ENCODE data around the gene NAV2.

The NAV2 gene

DNA sequence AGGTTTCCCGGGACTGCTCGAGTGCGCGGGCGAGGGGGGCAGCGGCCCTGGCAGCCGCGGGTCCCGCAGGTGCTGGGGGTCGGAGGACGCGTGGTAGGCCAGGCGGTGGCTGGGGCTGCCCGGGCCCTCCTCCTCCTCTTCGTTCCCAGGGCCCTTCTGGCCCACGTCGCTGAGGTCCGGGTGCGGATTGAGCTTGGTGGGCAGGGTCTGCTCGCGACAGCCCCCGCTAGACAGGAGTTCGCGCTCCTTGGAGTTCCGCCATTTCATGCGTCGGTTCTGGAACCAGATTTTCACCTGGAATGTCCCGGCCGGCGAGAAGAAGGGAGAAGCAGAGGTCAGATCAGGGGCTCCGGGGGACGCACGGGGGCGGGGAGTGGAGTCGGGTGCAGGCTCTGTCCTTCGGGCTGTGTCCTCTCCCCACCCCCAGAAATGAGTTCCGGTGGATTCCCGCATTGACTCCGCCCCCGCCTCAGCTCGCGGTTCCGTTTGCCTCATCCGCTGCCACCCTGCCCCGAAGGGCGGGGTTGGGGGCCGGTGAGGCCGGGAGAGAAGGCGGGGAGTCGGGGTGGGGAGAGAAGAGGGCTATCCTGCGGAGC lies 443.7 kb downstream of the NAV2 start:
- H3K4ac ChIP-seq (ENCODE audit: low read depth, low read length), result no peak overlapping the region
- H3K4me3 ChIP-seq (ENCODE audit: low read depth, low read length), result peak overlapping the region; percentile 41
- H3K79me1 ChIP-seq (ENCODE audit: low read length), result no peaks in the 10 kb centered on the region
- no peak overlapping the region for H3K27ac ChIP-seq (ENCODE audit: low read depth, low read length)
- no peak overlapping the region for H4K12ac ChIP-seq (ENCODE audit: low read depth, low read length)
- H3K27me3 ChIP-seq (ENCODE audit: insufficient read depth, low read length), result peaks cover 50% of the 10 kb centered on the region
- no peak overlapping the region for H2BK12ac ChIP-seq (ENCODE audit: low read length)
- DNase-seq, result no peak
- no peak overlapping the region for H3K14ac ChIP-seq (ENCODE audit: low read length)
- no CpG with 5 or more reads among the region's 51 CpGs for WGBS (ENCODE audit: extremely low coverage, insufficient coverage, insufficient read length)
- H3K79me2 ChIP-seq (ENCODE audit: control insufficient read depth, insufficient read depth, low read length, poor library complexity), result no peaks in the 10 kb centered on the region
- no peak overlapping the region for H4K8ac ChIP-seq (ENCODE audit: low read depth, low read length)
- peak overlapping the region; percentile 57 for H3K4me2 ChIP-seq (ENCODE audit: low read length)
- no peak overlapping the region for H2AK5ac ChIP-seq (ENCODE audit: low read length)
- H2BK5ac ChIP-seq (ENCODE audit: low read depth, low read length, poor library complexity), result no peak overlapping the region
- H4K91ac ChIP-seq (ENCODE audit: low read depth, low read length), result peak overlapping the region; percentile 28
- H3K23ac ChIP-seq (ENCODE audit: low read length), result no peak overlapping the region
- H2BK120ac ChIP-seq (ENCODE audit: insufficient read depth, low read length, poor library complexity), result no peak overlapping the region
- peaks cover 7 to 16% of the 10 kb centered on the region in 2 experiments for H3K4me1 ChIP-seq (ENCODE audit: control insufficient read depth in 1 of 2, insufficient read depth in 2 of 2, low read length in 2 of 2)
- no peak overlapping the region for H3K9ac ChIP-seq (ENCODE audit: low read length)
- no peak overlapping the region for H3K18ac ChIP-seq (ENCODE audit: low read length)
- H3K9me3 ChIP-seq (ENCODE audit: insufficient read depth, low read depth, low read length), result peaks cover 11% of the 10 kb centered on the region
- no peaks in the 10 kb centered on the region for H3K36me3 ChIP-seq (ENCODE audit: control insufficient read depth in 1 of 2, insufficient read depth in 2 of 2, low read length in 2 of 2)
- H2AFZ ChIP-seq (ENCODE audit: insufficient read depth, low read length, poor library complexity), result peak overlapping the region; percentile 73

GRCh38 chr11:20156876-20157613 lies 444.4 kb downstream of the NAV2 start:
- Histone ChIP-seq H3K4me1 (ENCODE audit: control insufficient read depth in 1 of 2, insufficient read depth in 2 of 2, low read length in 2 of 2) (peaks cover 7 to 16% of the 10 kb centered on the region in 2 experiments), H3K9ac (ENCODE audit: low read length) (no peak overlapping the region), H3K14ac (ENCODE audit: low read length) (no peak overlapping the region), H2BK5ac (ENCODE audit: low read depth, low read length, poor library complexity) (no peak overlapping the region), H4K12ac (ENCODE audit: low read depth, low read length) (no peak overlapping the region), H3K23ac (ENCODE audit: low read length) (no peak overlapping the region), H3K79me1 (ENCODE audit: low read length) (no peaks in the 10 kb centered on the region), H3K36me3 (ENCODE audit: control insufficient read depth in 1 of 2, insufficient read depth in 2 of 2, low read length in 2 of 2) (no peaks in the 10 kb centered on the region), H2AK5ac (ENCODE audit: low read length) (no peak overlapping the region), H3K27ac (ENCODE audit: low read depth, low read length) (no peak overlapping the region), H3K4me2 (ENCODE audit: low read length) (peak overlapping the region; percentile 57), H2AFZ (ENCODE audit: insufficient read depth, low read length, poor library complexity) (no peak overlapping the region), H3K9me3 (ENCODE audit: insufficient read depth, low read depth, low read length) (peaks cover 11% of the 10 kb centered on the region), H3K79me2 (ENCODE audit: control insufficient read depth, insufficient read depth, low read length, poor library complexity) (no peaks in the 10 kb centered on the region), H4K8ac (ENCODE audit: low read depth, low read length) (no peak overlapping the region), H2BK12ac (ENCODE audit: low read length) (no peak overlapping the region), H3K18ac (ENCODE audit: low read length) (no peak overlapping the region), H3K4ac (ENCODE audit: low read depth, low read length) (no peak overlapping the region), H3K27me3 (ENCODE audit: insufficient read depth, low read length) (peaks cover 56% of the 10 kb centered on the region), H3K4me3 (ENCODE audit: low read depth, low read length) (peak overlapping the region; percentile 41), H4K91ac (ENCODE audit: low read depth, low read length) (no peak overlapping the region), H2BK120ac (ENCODE audit: insufficient read depth, low read length, poor library complexity) (no peak overlapping the region)
- DNase-seq, result no peak
- WGBS (ENCODE audit: extremely low coverage, insufficient coverage, insufficient read length), result no CpG with 5 or more reads among the region's 45 CpGs

DNA sequence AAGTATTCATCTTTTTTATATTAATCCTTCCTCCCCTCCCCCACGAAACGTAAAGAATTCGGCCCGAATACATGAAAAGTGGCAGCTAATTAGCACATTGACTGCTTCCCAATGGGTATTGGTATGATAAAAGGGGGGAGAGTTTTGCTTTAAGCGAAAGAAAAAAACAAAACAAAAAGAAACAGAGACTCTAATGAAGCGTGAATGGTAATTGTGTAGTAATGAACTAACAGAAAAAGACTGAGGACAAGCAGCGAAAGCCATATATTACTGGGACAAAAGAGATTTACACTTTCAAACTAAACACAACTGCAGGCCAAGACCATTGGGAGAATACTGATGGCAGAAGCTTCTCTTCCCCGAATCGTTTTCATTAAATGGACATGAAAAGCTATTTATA lies 445.1 kb downstream of the NAV2 start:
- H3K36me3 ChIP-seq (ENCODE audit: control insufficient read depth in 1 of 2, insufficient read depth in 2 of 2, low read length in 2 of 2), result no peaks in the 10 kb centered on the region
- no peak overlapping the region for H4K8ac ChIP-seq (ENCODE audit: low read depth, low read length)
- H2AFZ ChIP-seq (ENCODE audit: insufficient read depth, low read length, poor library complexity), result no peak overlapping the region
- H2BK5ac ChIP-seq (ENCODE audit: low read depth, low read length, poor library complexity), result no peak overlapping the region
- H2BK12ac ChIP-seq (ENCODE audit: low read length), result no peak overlapping the region
- no peak overlapping the region for H3K4me2 ChIP-seq (ENCODE audit: low read length)
- no peak overlapping the region for H2AK5ac ChIP-seq (ENCODE audit: low read length)
- H3K14ac ChIP-seq (ENCODE audit: low read length), result no peak overlapping the region
- no peak overlapping the region for H2BK120ac ChIP-seq (ENCODE audit: insufficient read depth, low read length, poor library complexity)
- H3K9ac ChIP-seq (ENCODE audit: low read length), result no peak overlapping the region
- H3K4me3 ChIP-seq (ENCODE audit: low read depth, low read length), result no peak overlapping the region
- H4K91ac ChIP-seq (ENCODE audit: low read depth, low read length), result no peak overlapping the region
- H3K4ac ChIP-seq (ENCODE audit: low read depth, low read length), result no peak overlapping the region
- H3K27me3 ChIP-seq (ENCODE audit: insufficient read depth, low read length), result peaks cover 63% of the 10 kb centered on the region
- H3K79me2 ChIP-seq (ENCODE audit: control insufficient read depth, insufficient read depth, low read length, poor library complexity), result no peaks in the 10 kb centered on the region
- no peak overlapping the region for H3K18ac ChIP-seq (ENCODE audit: low read length)
- peaks cover 7 to 16% of the 10 kb centered on the region in 2 experiments for H3K4me1 ChIP-seq (ENCODE audit: control insufficient read depth in 1 of 2, insufficient read depth in 2 of 2, low read length in 2 of 2)
- WGBS (ENCODE audit: extremely low coverage, insufficient coverage, insufficient read length), result no CpG with 5 or more reads among the region's 9 CpGs
- H3K79me1 ChIP-seq (ENCODE audit: low read length), result no peaks in the 10 kb centered on the region
- H3K9me3 ChIP-seq (ENCODE audit: insufficient read depth, low read depth, low read length), result peaks cover 11% of the 10 kb centered on the region
- no peak overlapping the region for H3K27ac ChIP-seq (ENCODE audit: low read depth, low read length)
- no peak overlapping the region for H3K23ac ChIP-seq (ENCODE audit: low read length)
- no peak for DNase-seq
- no peak overlapping the region for H4K12ac ChIP-seq (ENCODE audit: low read depth, low read length)

DNA sequence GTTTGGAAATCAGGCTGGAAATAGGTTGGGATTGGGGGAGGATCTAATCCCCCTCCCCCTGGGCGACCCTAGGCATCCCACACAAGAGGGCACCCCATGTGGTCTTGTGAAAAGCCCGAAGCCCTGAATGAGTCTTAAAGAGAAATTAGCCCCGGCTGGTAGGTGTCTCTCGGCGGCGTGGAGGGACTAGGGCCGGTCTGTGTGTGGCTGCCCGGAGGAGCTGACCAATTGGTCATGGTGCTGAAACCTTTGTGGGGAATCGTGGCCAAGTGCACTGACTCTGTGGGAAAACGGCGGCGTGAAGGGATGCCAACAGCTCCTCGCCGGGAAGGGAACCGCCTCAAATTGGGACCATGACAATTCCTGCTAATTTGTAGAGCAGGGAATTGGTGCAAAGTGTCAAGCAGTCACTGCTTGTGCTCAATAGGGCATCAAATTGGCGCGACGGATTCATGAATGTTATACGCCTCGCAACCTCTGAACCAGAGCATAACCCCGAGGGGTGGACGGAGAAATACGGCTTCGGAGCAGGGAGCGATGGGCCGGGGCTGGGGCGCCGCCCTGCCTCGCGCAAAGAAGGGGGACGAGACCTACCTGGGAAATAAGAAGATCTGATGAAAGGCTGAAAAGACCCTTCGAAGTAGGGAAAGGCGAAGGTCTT lies 446.1 kb downstream of the NAV2 start:
- Histone ChIP-seq H3K18ac (ENCODE audit: low read length) (no peak overlapping the region), H3K4me3 (ENCODE audit: low read depth, low read length) (no peak overlapping the region), H3K27ac (ENCODE audit: low read depth, low read length) (no peak overlapping the region), H3K36me3 (ENCODE audit: control insufficient read depth in 1 of 2, insufficient read depth in 2 of 2, low read length in 2 of 2) (no peaks in the 10 kb centered on the region), H4K12ac (ENCODE audit: low read depth, low read length) (no peak overlapping the region), H2BK120ac (ENCODE audit: insufficient read depth, low read length, poor library complexity) (no peak overlapping the region), H2BK5ac (ENCODE audit: low read depth, low read length, poor library complexity) (no peak overlapping the region), H2AK5ac (ENCODE audit: low read length) (no peak overlapping the region), H3K79me2 (ENCODE audit: control insufficient read depth, insufficient read depth, low read length, poor library complexity) (no peaks in the 10 kb centered on the region), H3K79me1 (ENCODE audit: low read length) (no peaks in the 10 kb centered on the region), H3K4ac (ENCODE audit: low read depth, low read length) (no peak overlapping the region), H3K27me3 (ENCODE audit: insufficient read depth, low read length) (peaks cover 71% of the 10 kb centered on the region), H2AFZ (ENCODE audit: insufficient read depth, low read length, poor library complexity) (no peak overlapping the region), H3K4me1 (ENCODE audit: control insufficient read depth in 1 of 2, insufficient read depth in 2 of 2, low read length in 2 of 2) (peaks cover 11 to 23% of the 10 kb centered on the region in 2 experiments), H3K23ac (ENCODE audit: low read length) (no peak overlapping the region), H3K9me3 (ENCODE audit: insufficient read depth, low read depth, low read length) (peaks cover 11% of the 10 kb centered on the region), H2BK12ac (ENCODE audit: low read length) (no peak overlapping the region), H3K4me2 (ENCODE audit: low read length) (no peak overlapping the region), H3K9ac (ENCODE audit: low read length) (no peak overlapping the region), H3K14ac (ENCODE audit: low read length) (no peak overlapping the region), H4K8ac (ENCODE audit: low read depth, low read length) (no peak overlapping the region), H4K91ac (ENCODE audit: low read depth, low read length) (no peak overlapping the region)
- DNase-seq, result peak; percentile 46 to 76
- no CpG with 5 or more reads among the region's 33 CpGs for WGBS (ENCODE audit: extremely low coverage, insufficient coverage, insufficient read length)

All from trophoblast cell (in vitro differentiated cells and primary cell).